ENCODE measurements around the gene ZNF432.

GRCh38 chr19:52065399-52065798 lies 16.8 kb upstream of the ZNF432 start:
- TF ChIP-seq CTCF (IDR thresholded peaks at IDR 0.05) (no peak), EP300 (IDR thresholded peaks at IDR 0.05) (no peak), POLR2AphosphoS5 (IDR thresholded peaks at IDR 0.05) (no peak), POLR2A (IDR thresholded peaks at IDR 0.05) (no peak)
